A673 (cell line): ENCODE results near the gene PCNX3.

Experiments used
- CTCF ChIP-seq: fragments of 300-800, 200-600 bp; sonication (generic); conservative IDR thresholded peaks from 2 replicates; pipeline ENCODE4 v1.5.1; 2017; ENCODE audit warnings: low read depth, mild to moderate bottlenecking, antibody characterized with exemption, low read length, moderate library complexity, mixed read lengths
- EZH2 ChIP-seq: fragments of 200-600 bp; sonication (generic); IDR thresholded peaks from 2 replicates; pipeline ENCODE4 v1.6.1; 2017; ENCODE audit warnings: borderline replicate concordance, low read depth, mild to moderate bottlenecking, mixed read lengths, antibody characterized with exemption, low read length; ENCODE audit not compliant: poor library complexity, severe bottlenecking

- no peak for TF ChIP-seq CTCF
- TF ChIP-seq EZH2: no peak
These were observed 42.0 kb upstream of the PCNX3 start for GRCh38 chr11:65573391-65574079.
